ENCODE measurements around the gene ACYP1. TPM values are rescaled to one million over a fixed set of nuclear protein-coding genes. Genes with fewer than 3 reads are reported as not detected.

Gene ACYP1
- total RNA-seq, 2 donors from 2014 or later, result 13.4 to 28.5 TPM

GRCh38 chr14:75013290-75013689 is 50.5 kb downstream of the ACYP1 start:
- TF ChIP-seq CTCF (IDR thresholded peaks at IDR 0.05), result no peak
- no peak overlapping the region for H3K27ac ChIP-seq
- H3K4me1 ChIP-seq, result no peaks in the 10 kb centered on the region
- no peak overlapping the region for H3K9ac ChIP-seq (ENCODE audit: low read depth in 2 of 2, low read length in 2 of 2)
- intact Hi-C loops (cut with DNase I), result no loop called here
- H3K9me3 ChIP-seq, result no peaks in the 10 kb centered on the region
- H3K27me3 ChIP-seq, result no peaks in the 10 kb centered on the region
- DNase-seq, result no peak
- H3K4me3 ChIP-seq, result no peak overlapping the region
- H3K36me3 ChIP-seq, result peaks cover 17% of the 10 kb centered on the region

- Histone ChIP-seq H3K9me3 (no peaks in the 10 kb centered on the region), H3K9ac (ENCODE audit: low read depth in 2 of 2, low read length in 2 of 2) (no peak overlapping the region), H3K27ac (peak overlapping the region; percentile 7), H3K27me3 (no peaks in the 10 kb centered on the region), H3K4me1 (no peaks in the 10 kb centered on the region), H3K4me3 (no peak overlapping the region), H3K36me3 (peaks cover 11% of the 10 kb centered on the region)
- TF ChIP-seq CTCF (IDR thresholded peaks at IDR 0.05), result no peak
- intact Hi-C loops (cut with DNase I), result no loop called here
- DNase-seq, result no peak
Observed at GRCh38 chr14:75011356-75011994, 52.3 kb downstream of the ACYP1 start.

GRCh38 chr14:75010472-75011093 is 53.2 kb downstream of the ACYP1 start:
- no peaks in the 10 kb centered on the region for H3K27me3 ChIP-seq
- no peak overlapping the region for H3K4me3 ChIP-seq
- intact Hi-C loops (cut with DNase I), result no loop called here
- no peak overlapping the region for H3K9ac ChIP-seq (ENCODE audit: low read depth in 2 of 2, low read length in 2 of 2)
- no peaks in the 10 kb centered on the region for H3K4me1 ChIP-seq
- peaks cover 8% of the 10 kb centered on the region for H3K36me3 ChIP-seq
- TF ChIP-seq CTCF (IDR thresholded peaks at IDR 0.05), result no peak
- no peaks in the 10 kb centered on the region for H3K9me3 ChIP-seq
- no peak for DNase-seq
- no peak overlapping the region for H3K27ac ChIP-seq

- Histone ChIP-seq H3K27ac (no peak overlapping the region), H3K9ac (ENCODE audit: low read depth in 2 of 2, low read length in 2 of 2) (no peak overlapping the region), H3K4me3 (no peak overlapping the region), H3K27me3 (no peaks in the 10 kb centered on the region), H3K4me1 (peaks cover under 1% of the 10 kb centered on the region), H3K9me3 (no peaks in the 10 kb centered on the region), H3K36me3 (peaks cover 3% of the 10 kb centered on the region)
- TF ChIP-seq CTCF (IDR thresholded peaks at IDR 0.05), result no peak
- intact Hi-C loops (cut with DNase I), result loop anchor here (10.0 kb wide), 1 partner anchor 66 kb away; no protein-coding TSS in a partner anchor
- no peak for DNase-seq
Observed at GRCh38 chr14:75009176-75009575, 54.6 kb downstream of the ACYP1 start.

GRCh38 chr14:75005357-75005756 is 58.5 kb downstream of the ACYP1 start:
- TF ChIP-seq CTCF (IDR thresholded peaks at IDR 0.05), result no peak
- Histone ChIP-seq H3K27ac (no peak overlapping the region), H3K9ac (ENCODE audit: low read depth in 2 of 2, low read length in 2 of 2) (no peak overlapping the region), H3K4me3 (no peak overlapping the region), H3K4me1 (peaks cover 11% of the 10 kb centered on the region), H3K27me3 (no peaks in the 10 kb centered on the region), H3K36me3 (no peaks in the 10 kb centered on the region), H3K9me3 (no peaks in the 10 kb centered on the region)
- intact Hi-C loops (cut with DNase I), result loop anchor here (10.0 kb wide), 1 partner anchor 69 kb away; no protein-coding TSS in a partner anchor
- DNase-seq, result no peak
